Stimulated activated CD8-positive, alpha-beta memory T cell treated with anti-CD3 and anti-CD28 coated beads, Interleukin-4, amount 100 ng/mL, for 48 hours (primary cell): Measurements from ENCODE around the gene OR5M8.

ENCODE experiments used
- DNase-seq: peaks from one replicate; pipeline ENCODE4 v3.0.0-alpha.2; 2020

OR5M8 gene

DNA sequence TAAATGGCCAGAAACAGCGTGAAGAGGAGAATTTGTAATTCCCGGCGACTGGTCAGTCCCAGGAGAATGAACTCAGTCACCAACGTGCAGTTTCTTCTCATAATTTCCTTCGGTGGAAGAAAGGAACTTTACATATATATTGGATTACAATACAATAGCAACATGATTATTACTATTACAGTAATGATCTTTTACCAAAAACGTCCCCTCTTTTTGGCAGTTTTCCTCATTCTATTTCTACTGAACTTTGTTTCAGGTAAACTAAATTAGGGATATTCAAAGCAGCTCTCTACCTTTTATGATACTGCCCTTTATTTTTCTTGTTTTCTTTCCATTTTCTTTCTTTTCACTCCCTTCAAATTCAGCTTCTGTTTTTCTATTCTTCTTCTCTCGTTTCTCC is at the start of gene OR5M8:
Gene OR5M8, minus strand, starts transcription at position 101 of the 400 bp plus-strand sequence. Its CDS starts 0 bp downstream, at position 101.
- no peak for DNase-seq

DNA sequence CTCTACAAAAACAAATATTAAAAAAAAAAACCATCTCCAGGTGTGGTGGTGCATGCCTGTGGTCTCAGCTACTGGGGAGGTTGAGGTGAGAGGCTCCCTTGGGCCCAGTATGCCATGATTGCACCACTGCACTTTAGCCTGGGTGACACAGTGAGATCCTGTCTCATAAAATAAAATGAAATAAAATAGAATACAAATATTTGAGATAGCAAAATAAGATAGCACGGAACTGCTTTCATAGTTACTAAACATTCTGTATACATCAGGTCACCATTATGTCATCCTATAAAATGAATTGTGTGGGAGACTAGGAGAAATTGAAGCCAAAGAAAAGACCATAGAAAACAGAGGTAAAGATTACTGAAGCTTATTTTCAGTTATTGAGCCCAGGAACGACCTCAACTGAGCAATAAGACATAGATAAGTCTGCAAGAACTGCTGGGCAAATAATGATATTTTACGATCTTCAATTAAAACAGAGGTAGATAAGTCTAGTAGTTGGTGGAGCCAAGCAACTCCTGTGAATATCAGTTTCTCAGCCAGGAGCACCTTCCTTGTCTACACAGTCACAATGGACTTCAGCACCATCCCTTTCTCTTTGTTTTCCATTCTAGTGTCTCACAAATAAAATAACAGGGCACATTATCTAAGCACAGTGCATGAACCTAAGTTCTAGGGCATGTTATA is 42.0 kb upstream of the OR5M8 start:
- DNase-seq, result no peak

DNA sequence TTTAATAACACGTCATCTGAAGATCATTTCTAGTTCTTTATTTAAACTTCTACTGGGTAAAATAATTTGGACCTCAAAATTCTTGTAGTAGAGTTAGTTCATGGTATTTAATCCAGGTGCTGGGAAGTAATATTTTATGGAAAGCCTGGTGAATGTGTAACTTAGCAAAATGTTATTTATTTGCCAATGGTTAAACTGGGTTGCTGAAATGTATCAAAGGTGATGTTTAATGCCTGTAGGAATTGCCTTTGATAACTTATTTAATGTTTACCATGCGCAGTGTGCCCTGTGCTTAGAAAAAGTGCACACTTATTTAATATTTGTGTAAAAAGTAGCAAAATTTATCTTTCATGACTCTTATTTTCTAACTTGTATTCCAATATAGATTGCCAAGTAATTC is 40.7 kb upstream of the OR5M8 start:
- DNase-seq, result no peak

- no peak for DNase-seq
These were observed 30.8 kb upstream of the OR5M8 start for GRCh38 chr11:56522008-56522407.

DNA sequence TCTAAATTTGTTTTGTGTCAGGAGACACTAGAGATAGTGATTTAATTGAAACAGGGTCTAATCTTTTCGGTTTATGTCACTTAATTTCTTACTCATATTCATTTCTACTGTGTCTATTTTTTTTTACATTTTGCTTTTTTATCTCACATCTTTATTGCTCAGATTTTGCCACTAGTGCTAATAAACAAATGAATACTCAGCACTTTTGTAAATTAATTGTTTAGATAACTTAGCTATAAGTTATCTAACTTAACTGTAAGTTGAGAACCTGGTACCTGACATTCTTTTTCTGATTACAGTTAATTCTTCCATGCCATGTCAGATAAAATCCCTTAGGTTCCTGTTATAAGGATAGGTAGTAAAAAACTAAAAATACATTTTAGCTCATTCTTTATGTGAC is 22.1 kb upstream of the OR5M8 start:
- no peak for DNase-seq

DNA sequence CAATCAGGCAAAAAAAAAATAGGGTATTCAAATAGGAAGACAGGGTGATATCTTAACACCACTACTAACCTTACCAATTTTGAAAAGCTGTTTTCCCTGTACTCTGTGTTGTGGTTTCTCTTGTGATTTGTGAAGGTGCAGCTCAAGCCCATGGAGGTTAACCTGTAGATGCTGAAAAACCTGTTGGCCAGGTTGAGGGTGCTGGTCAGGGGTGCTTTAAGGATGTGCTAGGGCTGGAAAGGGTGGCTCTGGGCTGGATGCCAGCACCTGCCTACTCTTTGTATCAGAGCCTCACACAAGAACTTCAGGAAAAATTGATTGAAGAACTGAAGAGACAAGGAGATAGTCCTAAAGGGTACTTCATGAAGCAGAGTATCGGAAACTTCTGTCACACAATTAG is 18.3 kb upstream of the OR5M8 start:
- no peak for DNase-seq

DNA sequence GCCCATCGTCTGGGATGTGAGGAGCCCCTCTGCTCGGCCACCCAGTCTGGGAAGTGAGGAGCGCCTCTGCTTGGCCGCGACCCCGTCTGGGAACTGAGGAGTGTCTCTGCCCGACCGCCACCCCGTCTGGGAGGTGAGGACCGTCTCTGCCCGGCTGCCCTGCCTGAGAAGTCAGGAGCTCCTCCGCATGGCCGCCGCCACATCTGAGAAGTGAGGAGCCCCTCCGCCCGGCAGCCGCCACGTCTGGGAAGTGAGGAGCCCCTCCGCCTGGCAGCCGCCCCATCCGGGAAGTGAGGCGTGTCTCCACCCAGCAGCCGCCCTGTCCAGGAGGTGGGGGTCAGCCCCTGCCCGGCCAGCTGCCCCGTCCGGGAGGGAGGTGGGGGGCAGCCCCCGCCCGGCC is 5.8 kb upstream of the OR5M8 start:
- no peak for DNase-seq

DNA sequence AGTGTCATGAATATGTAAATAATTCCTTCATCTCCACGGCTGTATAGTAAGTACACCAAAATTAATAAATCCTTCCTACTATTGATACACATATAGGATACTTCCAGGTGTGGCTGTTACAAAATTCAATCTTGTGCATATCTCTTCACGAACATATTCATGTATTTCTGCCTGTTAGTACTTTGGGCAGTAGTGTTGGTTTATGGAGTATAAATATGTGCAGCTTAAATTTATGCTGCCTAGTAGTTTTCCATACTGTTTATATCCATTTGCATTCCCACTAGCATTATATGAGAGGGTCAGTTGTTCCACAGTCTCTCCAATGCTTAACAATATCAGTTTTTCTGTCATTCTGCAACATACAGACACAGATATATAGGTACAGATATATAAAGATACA is 3.9 kb upstream of the OR5M8 start:
- no peak for DNase-seq

- no peak for DNase-seq
These were observed 4.4 kb downstream of the OR5M8 start for GRCh38 chr11:56486801-56487200.

DNA sequence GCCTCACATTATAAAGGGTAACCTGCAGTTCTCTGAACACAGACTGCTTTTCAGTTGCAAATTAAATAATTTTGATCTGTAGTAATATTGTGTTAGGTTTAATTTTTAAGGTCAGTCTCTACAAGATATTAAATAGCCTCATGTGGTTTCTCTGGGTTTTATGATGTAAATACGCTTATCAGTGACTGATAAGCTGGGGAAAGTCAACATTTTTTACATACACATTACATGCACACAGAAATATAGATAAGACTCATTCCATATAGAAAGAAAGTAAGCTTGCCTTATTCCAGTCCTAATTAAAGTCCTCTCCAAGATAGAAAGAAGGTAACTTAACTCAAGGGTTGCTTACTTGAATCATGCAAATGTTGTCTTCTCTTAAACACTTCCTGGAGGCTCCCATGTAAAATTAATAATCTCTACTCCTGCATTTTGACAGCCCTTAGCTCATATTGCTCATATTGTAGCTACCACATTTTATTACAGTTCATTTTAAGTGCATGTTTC is 16.4 kb downstream of the OR5M8 start:
- DNase-seq, result no peak

DNA sequence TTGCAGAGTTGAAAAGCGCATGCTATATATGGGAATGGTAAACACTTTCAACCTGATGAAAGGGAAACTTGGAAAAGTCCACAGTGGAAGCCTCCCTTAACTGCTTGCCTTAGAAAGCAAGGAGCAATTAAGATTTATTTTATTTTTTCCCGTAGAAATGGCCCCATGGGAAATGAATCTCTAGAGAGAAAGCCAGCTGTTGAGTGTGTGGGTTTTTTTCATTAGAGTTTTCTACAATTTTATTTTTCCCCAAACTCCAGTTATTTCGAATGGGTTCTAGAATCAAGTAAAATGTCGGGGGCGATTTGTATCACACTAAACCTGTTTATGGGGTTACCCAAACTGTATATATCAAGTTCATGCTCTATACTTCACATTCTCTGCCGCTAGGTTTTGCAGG is 17.9 kb downstream of the OR5M8 start, which contains the start of gene OR5M3:
Gene OR5M3, minus strand, starts transcription at position 101 of the 400 bp plus-strand sequence. CDS start 2,855 bp downstream, outside the sequence.
- no peak for DNase-seq

DNA sequence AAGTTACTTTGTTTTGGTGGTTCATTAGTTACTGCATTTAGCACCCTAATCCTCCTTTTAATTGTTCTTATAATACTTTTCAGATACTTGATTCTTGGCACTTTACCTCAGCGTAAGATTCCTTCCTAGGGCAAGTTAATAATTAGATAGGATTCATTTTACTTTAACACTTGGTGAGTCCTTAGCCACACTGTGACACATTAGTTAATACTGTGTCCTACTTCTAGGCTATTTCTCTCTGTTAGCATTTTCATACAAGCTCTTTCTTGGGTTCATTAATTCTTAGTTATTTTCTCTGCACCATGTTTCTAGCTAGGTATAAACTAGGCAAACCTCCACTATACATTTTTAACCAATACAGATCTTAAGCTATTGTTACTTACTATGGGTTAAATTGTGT is 34.1 kb downstream of the OR5M8 start:
- DNase-seq, result no peak

DNA sequence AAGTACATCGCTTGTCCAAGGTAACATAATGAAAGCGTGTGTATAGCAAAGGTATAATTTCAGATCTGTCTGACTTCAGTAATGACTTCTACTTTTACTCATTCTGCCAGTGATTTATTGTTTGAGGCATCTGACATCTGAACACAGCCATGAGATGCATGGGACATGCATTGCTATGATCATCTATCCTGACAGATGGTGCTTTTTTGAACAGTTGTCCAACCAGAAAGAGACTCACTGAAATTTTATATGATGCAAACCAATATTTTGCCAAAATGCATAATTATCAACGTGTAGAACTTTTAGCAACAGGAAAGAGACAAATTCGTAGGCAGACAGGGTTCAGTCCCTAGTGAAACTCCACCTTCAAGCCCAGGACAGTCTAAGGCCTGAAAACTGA is 37.6 kb downstream of the OR5M8 start:
- DNase-seq, result no peak
